ENCODE results near the gene ZBTB44.
"Not testable (repeated sequence)": the region's sequence is repeated elsewhere in the genome, so short reads cannot be mapped to it uniquely, and the experiment has no call there.

The ZBTB44 gene

GRCh38 chr11:130313383-130314183 lies 1.1 kb downstream of the ZBTB44 start:
- no peak for DNase-seq (ENCODE audit: low read depth in 4 of 4, low spot score in 1 of 4)

DNA sequence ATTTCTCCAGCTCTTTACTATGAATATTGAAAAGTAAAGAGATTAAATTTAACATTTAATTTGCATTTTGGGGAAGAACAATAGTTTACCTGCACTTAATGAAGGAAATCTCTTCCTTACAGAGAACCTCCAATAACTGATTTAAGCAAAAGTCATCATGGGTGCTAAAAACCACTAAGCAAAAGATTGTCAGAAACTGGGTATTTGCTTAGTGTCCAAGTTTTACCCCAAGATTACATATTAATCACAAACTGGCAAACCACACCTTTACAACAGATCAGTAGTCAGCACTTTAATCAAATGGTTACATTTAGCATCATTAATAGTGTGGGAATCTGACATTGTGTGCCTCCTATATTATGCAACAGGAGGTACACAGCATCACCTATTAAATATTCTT lies 2.7 kb downstream of the ZBTB44 start:
- no peak for DNase-seq (ENCODE audit: low read depth in 4 of 4, low spot score in 1 of 4)

DNA sequence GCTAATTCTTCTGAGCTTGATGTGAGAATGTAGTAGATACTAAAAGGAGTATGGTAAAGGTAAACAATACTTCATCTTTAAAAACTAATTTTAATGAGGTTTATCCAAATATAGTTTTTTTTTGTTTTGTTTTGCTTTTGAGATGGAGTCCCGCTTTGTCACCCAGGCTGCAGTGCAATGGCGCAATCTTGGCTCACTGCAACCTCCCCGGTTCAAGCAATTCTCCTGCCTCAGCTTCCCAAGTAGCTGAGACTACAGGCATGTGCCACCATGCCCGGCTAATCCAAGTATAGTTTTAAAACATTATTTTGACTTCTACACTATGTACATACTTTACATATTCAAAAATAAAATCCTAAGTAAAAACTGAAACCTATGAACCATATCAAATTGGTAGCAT lies 4.1 kb downstream of the ZBTB44 start:
- no peak for DNase-seq (ENCODE audit: low read depth in 4 of 4, low spot score in 1 of 4)

GRCh38 chr11:130308886-130309285 lies 5.8 kb downstream of the ZBTB44 start:
- no peak for DNase-seq (ENCODE audit: low read depth in 4 of 4, low spot score in 1 of 4)

- DNase-seq (ENCODE audit: low read depth in 4 of 4, low spot score in 1 of 4) = no peak
Measured at GRCh38 chr11:130308059-130308458, 6.7 kb downstream of the ZBTB44 start.

GRCh38 chr11:130304651-130305050 lies 10.1 kb downstream of the ZBTB44 start:
- no peak for DNase-seq (ENCODE audit: low read depth in 4 of 4, low spot score in 1 of 4)

DNA sequence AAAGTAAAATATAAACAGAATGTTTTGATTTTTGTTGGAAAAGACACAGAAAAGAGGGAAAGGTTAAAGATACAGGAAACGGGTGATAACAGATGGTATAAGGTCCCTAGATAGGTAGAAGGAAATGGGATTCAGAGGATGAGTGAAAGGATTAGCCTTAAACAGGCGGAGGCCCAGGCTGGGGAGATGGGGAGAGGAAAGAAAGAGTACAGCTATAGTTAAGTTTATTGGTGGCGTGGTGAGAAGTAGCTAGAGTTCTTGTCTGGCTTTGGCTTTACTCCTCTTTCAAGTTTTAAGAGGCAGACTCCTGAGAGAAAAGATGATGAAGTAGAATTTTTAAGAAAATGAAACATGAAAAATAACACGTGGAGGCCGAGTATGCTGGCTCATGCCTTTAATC lies 13.7 kb downstream of the ZBTB44 start:
- DNase-seq (ENCODE audit: low read depth in 4 of 4, low spot score in 1 of 4) = no peak

GRCh38 chr11:130300567-130300966 lies 14.2 kb downstream of the ZBTB44 start:
- no peak for DNase-seq (ENCODE audit: low read depth in 4 of 4, low spot score in 1 of 4)

DNA sequence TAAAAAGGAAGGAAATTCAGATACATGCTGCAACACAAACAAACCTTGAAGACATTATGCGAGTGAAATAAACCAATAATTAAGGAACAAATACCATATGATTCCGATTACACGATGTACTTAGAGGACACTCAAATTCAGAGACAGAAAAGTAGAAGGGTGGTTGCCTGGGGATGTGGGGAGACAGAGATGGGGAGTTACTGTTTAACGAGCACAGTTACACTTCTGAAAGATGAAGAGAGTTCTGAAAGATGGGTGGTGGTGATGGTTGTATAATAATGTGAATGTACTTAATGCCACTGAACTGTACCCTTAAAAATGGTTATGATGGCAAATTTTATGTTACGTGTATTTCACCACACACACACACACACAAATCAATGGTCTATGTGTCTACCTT lies 14.7 kb downstream of the ZBTB44 start:
- DNase-seq (ENCODE audit: low read depth in 4 of 4, low spot score in 1 of 4) = no peak

GRCh38 chr11:130295657-130296056 lies 19.1 kb downstream of the ZBTB44 start:
- DNase-seq (ENCODE audit: low read depth in 4 of 4, low spot score in 1 of 4) = no peak

- DNase-seq (ENCODE audit: low read depth in 4 of 4, low spot score in 1 of 4) = no peak
Measured at GRCh38 chr11:130282111-130282510, 32.6 kb downstream of the ZBTB44 start.

DNA sequence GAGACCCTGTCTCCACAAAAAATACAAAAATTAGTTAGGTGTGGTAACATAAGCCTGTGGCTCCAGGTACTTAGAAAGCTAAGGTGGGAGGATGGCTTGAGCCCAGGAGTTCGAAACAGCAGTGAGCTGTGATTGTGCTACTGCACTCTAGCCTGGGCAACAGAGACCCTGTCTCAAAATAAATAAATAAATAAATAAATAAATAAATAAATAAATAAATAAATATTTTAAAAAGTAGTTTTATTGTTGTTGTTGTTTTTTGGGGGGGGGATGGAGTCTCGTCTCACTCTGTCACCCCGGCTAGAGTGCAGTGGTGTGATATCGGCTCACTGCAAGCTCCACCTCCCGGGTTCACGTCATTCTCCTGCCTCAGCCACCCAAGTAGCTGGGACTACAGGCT lies 33.4 kb downstream of the ZBTB44 start:
- not testable (repeated sequence) for DNase-seq (ENCODE audit: low read depth in 4 of 4, low spot score in 1 of 4)

DNA sequence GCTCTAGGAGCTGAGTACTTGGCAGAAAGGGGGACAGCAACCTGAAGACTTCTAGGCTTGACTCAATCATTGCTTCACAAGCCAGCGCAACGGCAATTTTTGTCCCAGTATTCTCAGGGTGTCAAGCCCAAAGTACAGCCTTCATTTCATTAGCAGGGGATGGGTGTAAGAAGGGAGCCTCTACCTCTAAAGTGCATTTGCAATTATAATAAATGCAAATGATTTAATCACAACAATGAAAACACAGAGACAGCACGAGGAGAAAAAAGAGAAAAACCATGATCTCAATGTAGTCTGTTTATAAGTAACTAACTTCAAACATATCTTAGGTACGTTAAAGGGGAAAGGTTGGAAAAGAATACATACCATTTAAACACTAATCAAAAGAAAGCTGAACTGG lies 34.7 kb downstream of the ZBTB44 start:
- no peak for DNase-seq (ENCODE audit: low read depth in 4 of 4, low spot score in 1 of 4)

DNA sequence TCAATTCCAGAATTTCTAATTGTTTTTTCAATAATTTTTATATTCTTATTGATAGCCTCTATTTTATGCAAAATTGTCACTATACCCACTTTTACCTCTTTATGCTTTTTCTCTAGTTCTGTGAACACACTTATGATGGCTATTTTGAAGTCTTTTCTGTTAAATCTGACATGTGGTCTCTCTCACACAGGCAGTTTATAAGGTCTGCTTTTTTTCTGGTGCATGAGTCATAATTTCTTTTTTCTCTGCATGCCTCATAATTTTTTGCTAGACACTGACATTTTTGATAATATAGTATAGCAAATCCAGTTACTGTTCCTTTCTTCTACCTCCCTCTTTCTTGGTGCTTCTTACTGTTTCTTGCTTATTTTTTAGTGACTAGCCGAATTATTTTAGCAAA lies 36.0 kb downstream of the ZBTB44 start:
- DNase-seq (ENCODE audit: low read depth in 4 of 4, low spot score in 1 of 4) = no peak

GRCh38 chr11:130278151-130278550 lies 36.6 kb downstream of the ZBTB44 start:
- no peak for DNase-seq (ENCODE audit: low read depth in 4 of 4, low spot score in 1 of 4)

GRCh38 chr11:130272336-130272735 lies 42.4 kb downstream of the ZBTB44 start:
- DNase-seq (ENCODE audit: low read depth in 4 of 4, low spot score in 1 of 4) = no peak

DNA sequence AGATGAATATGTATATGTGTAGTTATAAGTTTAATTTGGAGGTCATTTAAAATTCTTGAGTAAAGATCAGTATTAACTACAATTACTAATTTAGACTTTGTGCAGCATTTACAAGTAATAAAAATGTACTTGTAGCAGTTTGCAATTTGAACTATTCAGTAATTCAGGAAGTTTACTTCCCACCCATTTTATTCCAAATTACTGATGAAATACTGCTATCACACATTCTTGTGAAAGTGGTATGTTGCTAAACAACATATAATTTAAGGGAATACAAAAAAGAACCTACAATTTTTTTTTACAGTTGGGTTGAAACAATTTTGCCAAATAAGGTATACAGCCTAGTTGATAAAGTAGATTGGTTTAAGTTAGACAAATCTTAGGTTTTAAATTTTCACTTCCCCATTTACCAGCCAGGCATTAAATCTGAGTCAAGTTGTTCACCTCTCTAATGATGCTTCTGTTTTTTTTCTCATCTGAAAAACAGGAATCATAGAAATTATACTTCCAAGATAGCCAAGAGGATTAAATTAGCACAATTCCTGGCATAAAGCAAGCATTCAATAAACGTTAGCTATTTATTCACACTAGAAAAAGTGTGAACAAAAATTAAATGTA lies 45.3 kb downstream of the ZBTB44 start:
- DNase-seq (ENCODE audit: low read depth in 4 of 4, low spot score in 1 of 4) = no peak

DNA sequence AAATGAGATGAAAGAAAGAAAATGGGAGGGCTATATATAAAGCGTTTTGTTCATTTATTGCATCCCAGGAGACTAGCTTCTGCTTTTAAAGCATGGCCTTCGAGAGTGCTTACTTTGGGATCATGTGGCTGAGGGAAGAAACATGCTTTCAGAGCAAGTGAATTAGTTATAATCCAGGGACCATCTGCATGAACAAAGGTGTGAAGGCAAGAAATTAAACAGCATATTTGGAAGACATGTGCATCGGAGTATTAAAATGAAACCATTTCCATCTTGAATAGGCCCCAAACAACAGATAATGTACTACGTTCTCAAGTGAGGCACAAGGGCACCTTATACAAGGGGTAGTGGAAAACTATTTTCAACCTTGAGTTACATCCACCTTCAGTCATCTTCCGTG lies 51.4 kb downstream of the ZBTB44 start:
- DNase-seq (ENCODE audit: low read depth in 4 of 4, low spot score in 1 of 4) = no peak

GRCh38 chr11:130262424-130262823 lies 52.3 kb downstream of the ZBTB44 start:
- no peak for DNase-seq (ENCODE audit: low read depth in 4 of 4, low spot score in 1 of 4)

DNA sequence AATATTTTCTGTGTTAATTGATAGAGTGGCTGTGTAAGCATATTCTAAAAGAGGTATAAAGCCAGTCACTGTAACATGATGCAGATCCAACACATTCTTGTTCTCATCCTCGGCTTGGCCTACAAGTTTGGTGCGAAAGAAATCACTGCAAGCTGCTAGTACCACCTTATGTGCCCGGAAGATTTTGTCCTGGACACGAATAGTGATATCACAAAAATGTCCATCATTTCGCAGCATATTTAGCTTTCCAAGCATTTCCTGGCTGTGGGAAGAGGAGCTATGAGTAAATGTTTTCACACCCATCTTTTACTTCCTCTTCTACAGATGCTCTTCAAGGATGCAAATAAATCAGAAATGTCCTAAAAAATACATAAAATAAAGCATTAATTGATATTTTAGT lies 53.1 kb downstream of the ZBTB44 start:
- DNase-seq (ENCODE audit: low read depth in 4 of 4, low spot score in 1 of 4) = no peak

DNA sequence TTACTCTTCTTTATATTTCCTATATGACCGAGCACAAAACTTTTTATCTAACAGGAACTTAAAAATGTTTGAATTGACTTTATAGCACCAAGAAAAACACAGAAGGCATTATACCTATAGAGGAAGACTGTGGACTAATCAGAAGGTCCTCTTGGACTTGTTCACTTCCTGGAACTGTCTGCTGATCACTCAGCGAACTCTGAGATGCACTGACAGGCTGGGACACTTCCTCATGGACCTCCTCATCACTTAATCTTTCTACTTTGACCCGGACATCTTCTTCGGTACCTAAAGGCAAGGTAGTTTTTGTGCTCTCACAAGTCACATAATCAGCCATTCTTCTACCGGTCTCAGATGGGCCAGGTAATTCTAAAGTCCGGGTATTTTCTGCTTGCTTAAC lies 54.0 kb downstream of the ZBTB44 start:
- DNase-seq (ENCODE audit: low read depth in 4 of 4, low spot score in 1 of 4) = no peak

DNA sequence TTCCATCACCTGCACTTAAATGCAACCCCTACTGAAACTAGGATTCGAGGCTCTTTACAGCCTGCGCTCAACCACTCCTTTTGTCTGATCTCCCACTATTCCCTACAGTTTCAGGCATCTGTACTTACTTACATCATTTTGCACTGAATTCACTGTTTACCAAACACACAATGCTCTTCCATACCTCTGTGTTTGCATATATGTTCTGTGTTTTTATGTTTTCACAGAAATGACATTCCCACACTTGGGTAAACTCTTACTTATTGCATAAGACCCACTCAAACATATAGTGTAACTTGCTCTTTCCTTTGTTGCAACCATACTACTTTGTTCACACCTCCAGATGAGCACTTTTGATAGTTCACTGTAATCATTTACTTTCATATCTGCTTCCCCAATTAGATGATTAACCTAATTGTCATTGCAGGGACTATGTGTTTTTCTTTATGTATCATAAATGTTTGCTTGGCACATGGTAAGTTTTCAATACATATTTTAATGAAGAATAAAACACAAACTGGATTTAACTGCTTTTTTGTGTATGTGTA lies 54.6 kb downstream of the ZBTB44 start:
- DNase-seq (ENCODE audit: low read depth in 4 of 4, low spot score in 1 of 4) = no peak

DNA sequence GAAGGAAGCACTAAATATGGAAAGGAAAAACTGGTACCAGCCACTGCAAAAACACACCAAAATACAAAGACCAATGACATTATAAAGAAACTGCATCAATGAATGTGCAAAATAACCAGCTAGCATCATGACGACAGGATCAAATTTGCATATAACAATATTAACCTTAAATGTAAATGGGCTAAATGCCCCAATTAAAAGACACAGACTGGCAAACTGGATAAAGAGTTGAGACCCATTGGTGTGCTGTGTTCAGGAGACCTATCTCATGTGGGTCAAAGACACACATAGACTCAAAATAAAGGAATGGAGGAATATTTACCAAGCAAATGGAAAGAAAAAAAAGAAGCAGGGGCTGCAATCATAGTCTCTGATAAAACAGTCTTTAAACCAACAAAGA lies 63.0 kb downstream of the ZBTB44 start:
- not testable (repeated sequence) for DNase-seq (ENCODE audit: low read depth in 4 of 4, low spot score in 1 of 4)

All from stimulated activated CD4-positive, alpha-beta T cell treated with anti-CD3 and anti-CD28 coated beads, Interleukin-1b, Interleukin-23, amount 100 ng/mL, for 24 hours (primary cell).